Prostate gland (tissue), 2 donors: ENCODE measurements around the gene DAAM1. TPM values are rescaled to one million over a fixed set of nuclear protein-coding genes. Genes with fewer than 3 reads are reported as not detected.

ENCODE experiments used
- DNase-seq: peaks from one replicate; pipeline ENCODE4 v3.0.0-alpha.2; 2019; ENCODE audit warnings: low spot score
- H3K27ac ChIP-seq, 2 donors: fragments of 200-600 bp; sonication (generic); 2 replicates each; pipeline ENCODE4 v1.5.1; 2017 to 2019
- H3K27me3 ChIP-seq: fragments of 200-600 bp; sonication (generic); replicated peaks from 2 replicates; pipeline ENCODE4 v1.5.1; 2019; ENCODE audit not compliant: insufficient read depth
- H3K36me3 ChIP-seq, 2 donors: fragments of 200-600 bp; sonication (generic); 1 replicate in 1 of 2; 2 replicates in 1 of 2; pipeline versions ENCODE4 v1.5.1 to v1.8.1; 2017 to 2019
- H3K4me1 ChIP-seq: fragments of 200-600 bp; sonication (generic); replicated peaks from 2 replicates; pipeline ENCODE4 v1.5.1; 2019
- H3K4me3 ChIP-seq, 2 donors: fragments of 200-600 bp; sonication (generic); 2 replicates each; pipeline ENCODE4 v1.5.1; 2017 to 2019
- H3K9me3 ChIP-seq: fragments of 200-600 bp; sonication (generic); 2 replicates; pipeline ENCODE4 v1.5.1; 2017
- CTCF ChIP-seq, 4 experiments: fragments of 200-600 bp in 2 of 4; fragments of 450-650 bp in 2 of 4; sonication (generic) in 2 of 4; IDR thresholded peaks; 1 replicate in 3 of 4; 2 replicates in 1 of 4; pipeline ENCODE4 v1.5.1; 2016 to 2019; ENCODE audit warnings: antibody characterized with exemption in 4 of 4, mild to moderate bottlenecking in 2 of 4, moderate library complexity in 2 of 4
- POLR2A ChIP-seq: fragments of 450-650 bp; IDR thresholded peaks from one replicate; pipeline ENCODE4 v1.6.1; 2016; ENCODE audit warnings: antibody characterized with exemption, mild to moderate bottlenecking
- POLR2AphosphoS5 ChIP-seq: sonication (generic); formaldehyde crosslinking; IDR thresholded peaks from one replicate; pipeline ENCODE4 v1.6.1; 2017; ENCODE audit warnings: antibody characterized with exemption
- WGBS: methylation state at CpG from one replicate; pipeline ENCODE4 v1.1.5; 2018; 5-methylcytosine and 5-hydroxymethylcytosine counted together
- intact Hi-C: fragments of 100-400 bp; cut with DNase I; formaldehyde crosslinking; loops from one replicate; pipeline ENCODE4 v1.14.2; 2022
- total RNA-seq, 2 donors: library from RNA; depleted of rRNA; stranded (reverse); fragments of >200 nt; gene quantifications; one replicate each; pipeline ENCODE4 v1.1.0, GENCODE V29; 2016

DAAM1 gene
- total RNA-seq, 2 donors from 2014 or later: 35.4 to 58.3 TPM

- intact Hi-C loops: no loop called here
- H3K9me3 ChIP-seq: no peaks in the 10 kb centered on the region
- H3K4me1 ChIP-seq: no peaks in the 10 kb centered on the region
- DNase-seq: no peak
- WGBS: 65% methylated on average over 4 of the region's 4 CpGs
- TF ChIP-seq POLR2AphosphoS5: no peak
- no peak for TF ChIP-seq CTCF (IDR thresholded peaks at IDR 0.05)
- no peak for TF ChIP-seq POLR2A
- H3K27ac ChIP-seq: no peak overlapping the region
- H3K36me3 ChIP-seq: no peaks in the 10 kb centered on the region
- H3K4me3 ChIP-seq: no peak overlapping the region
- no peaks in the 10 kb centered on the region for H3K27me3 ChIP-seq
Measured at GRCh38 chr14:59148334-59148900, 40.0 kb upstream of the DAAM1 start.

DNA sequence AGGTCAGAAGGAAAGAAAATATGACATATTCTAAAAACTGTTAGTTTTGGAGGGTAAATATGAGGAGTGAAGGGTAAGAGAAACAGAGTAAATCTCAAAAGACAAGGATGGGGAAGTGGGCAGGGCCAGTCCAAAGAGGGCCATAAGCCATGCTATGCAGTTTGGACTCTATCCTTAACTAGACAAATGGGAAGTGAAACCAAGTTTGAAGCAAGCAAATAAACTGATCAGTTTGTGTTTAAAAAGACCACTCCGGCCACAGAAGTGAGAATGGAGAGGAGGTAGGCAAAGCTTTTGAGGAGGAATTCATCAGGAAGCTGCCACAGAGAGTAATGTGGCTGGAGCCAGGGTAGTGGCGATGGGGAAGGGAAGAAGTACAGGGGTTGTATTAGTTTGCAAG is 37.5 kb upstream of the DAAM1 start:
- 88% methylated on average over 2 of the region's 2 CpGs for WGBS
- no peak overlapping the region for H3K4me3 ChIP-seq
- no peaks in the 10 kb centered on the region for H3K27me3 ChIP-seq

DNA sequence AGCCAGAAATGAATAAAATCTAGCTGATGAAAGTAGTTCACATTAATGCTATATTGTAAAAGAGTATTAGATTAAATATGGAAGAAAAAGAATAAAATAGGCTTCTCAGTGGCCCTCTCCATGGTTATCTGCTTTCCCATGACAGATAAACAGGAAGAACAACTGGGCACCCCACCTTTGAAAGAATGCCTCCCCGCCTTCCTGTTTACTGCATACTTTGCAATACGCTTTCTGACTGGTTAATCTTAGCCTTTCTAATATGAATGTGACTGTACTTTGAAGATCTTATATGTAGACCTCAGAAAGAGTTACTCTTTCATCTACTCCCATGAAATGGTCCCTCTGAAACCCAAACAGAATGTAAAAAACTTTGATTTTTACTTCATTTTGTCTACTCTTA is 34.1 kb upstream of the DAAM1 start:
- 93% methylated on average over 2 of the region's 2 CpGs for WGBS
- no peaks in the 10 kb centered on the region for H3K27me3 ChIP-seq
- intact Hi-C loops: no loop called here
- DNase-seq: no peak
- H3K9me3 ChIP-seq: no peaks in the 10 kb centered on the region
- H3K27ac ChIP-seq: no peak overlapping the region
- H3K4me3 ChIP-seq: no peak overlapping the region
- no peak for TF ChIP-seq POLR2A
- no peak for TF ChIP-seq CTCF (IDR thresholded peaks at IDR 0.05)
- TF ChIP-seq POLR2AphosphoS5: no peak
- H3K4me1 ChIP-seq: no peaks in the 10 kb centered on the region
- H3K36me3 ChIP-seq: no peaks in the 10 kb centered on the region

More for the DNA sequence above, 37.5 kb upstream of the DAAM1 start:
- intact Hi-C loops: no loop called here
- DNase-seq: no peak
- TF ChIP-seq CTCF (IDR thresholded peaks at IDR 0.05) (no peak), POLR2AphosphoS5 (no peak), POLR2A (no peak)
- no peaks in the 10 kb centered on the region for H3K9me3 ChIP-seq
- no peaks in the 10 kb centered on the region for H3K36me3 ChIP-seq
- no peak overlapping the region for H3K27ac ChIP-seq
- H3K4me1 ChIP-seq: no peaks in the 10 kb centered on the region

- intact Hi-C loops: no loop called here
- no peak for TF ChIP-seq POLR2AphosphoS5
- no peak for TF ChIP-seq CTCF (IDR thresholded peaks at IDR 0.05)
- TF ChIP-seq POLR2A: no peak
- H3K4me1 ChIP-seq: no peaks in the 10 kb centered on the region
- H3K36me3 ChIP-seq: no peaks in the 10 kb centered on the region
- no peaks in the 10 kb centered on the region for H3K27me3 ChIP-seq
- no peak for DNase-seq
- no peak overlapping the region for H3K4me3 ChIP-seq
- no peaks in the 10 kb centered on the region for H3K9me3 ChIP-seq
- no peak overlapping the region for H3K27ac ChIP-seq
- WGBS: 19% methylated on average over 3 of the region's 3 CpGs
Measured at GRCh38 chr14:59155886-59156285, 32.6 kb upstream of the DAAM1 start.

DNA sequence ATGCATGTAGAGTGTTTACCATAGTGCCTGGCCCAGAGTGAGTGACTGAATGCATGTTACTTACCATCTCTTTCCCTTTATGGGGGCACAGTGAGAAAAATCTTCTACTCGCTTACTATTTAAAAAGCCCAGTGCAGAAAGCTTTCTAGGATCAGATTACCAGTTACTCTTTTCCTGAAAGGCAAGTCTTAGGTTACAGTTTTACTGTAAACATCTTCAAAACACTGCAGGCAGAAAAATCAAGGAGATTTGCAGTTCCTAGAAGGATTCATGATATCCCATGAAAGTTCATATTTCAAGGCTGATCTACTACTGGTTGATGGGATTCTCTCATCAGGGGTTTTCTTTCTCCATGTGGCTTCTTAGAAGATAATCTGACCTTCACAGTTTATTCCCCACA is 29.3 kb upstream of the DAAM1 start:
- TF ChIP-seq POLR2AphosphoS5 (no peak), POLR2A (no peak), CTCF (IDR thresholded peaks at IDR 0.05) (no peak)
- Histone ChIP-seq H3K9me3 (no peaks in the 10 kb centered on the region), H3K4me3 (no peak overlapping the region), H3K36me3 (no peaks in the 10 kb centered on the region), H3K27ac (no peak overlapping the region), H3K27me3 (no peaks in the 10 kb centered on the region), H3K4me1 (no peaks in the 10 kb centered on the region)
- DNase-seq: no peak
- intact Hi-C loops: no loop called here
- WGBS: 31% methylated on average over 1 of the region's 1 CpG
